Endothelial cell of umbilical vein (primary cell): Measurements from ENCODE around the gene GAL3ST2. TPM values are rescaled to one million over a fixed set of nuclear protein-coding genes. Genes with fewer than 3 reads are reported as not detected.

ENCODE experiments used
- BruUV-seq: library from RNA; stranded (reverse); fragments of 400-500 nt; replicated peaks from 2 replicates; lab custom pipeline; 2021; lab: Mats Ljungman, UMichigan
- CTCF ChIA-PET: fragments of 300-600, 350-600 bp; sonication (Branson Sonifier 250); formaldehyde crosslinking; loops from one replicate; lab custom pipeline; 2021; ENCODE audit warnings: antibody characterized with exemption, inconsistent platforms; lab: Charles Lee
- POLR2A ChIA-PET: fragments of 300-600, 350-600 bp; sonication (Branson Sonifier 250); formaldehyde crosslinking; loops from one replicate; lab custom pipeline; 2021; ENCODE audit warnings: antibody characterized with exemption, inconsistent platforms; lab: Charles Lee
- DNase-seq: peaks from one replicate; pipeline ENCODE4 v3.0.0-alpha.2; 2011; ENCODE audit warnings: low read depth, low spot score
- FAIRE-seq: peaks from 2 replicates; lab custom pipeline; 2011; peaks lifted over from hg19 to GRCh38; lab: Jason Lieb, UNC
- H2AFZ ChIP-seq: 2 replicates; pipeline ENCODE4 v1.6.0; 2012; ENCODE audit warnings: low read depth, low read length, control low read depth, inconsistent platforms
- H3K27ac ChIP-seq: 2 replicates; pipeline ENCODE4 v1.5.1; 2011; ENCODE audit warnings: low read depth, mild to moderate bottlenecking, control low read depth, low read length, moderate library complexity; ENCODE audit not compliant: insufficient read depth
- H3K27me3 ChIP-seq, 2 experiments: 2 replicates each; pipeline versions ENCODE4 v1.6.0 to v1.6.1; 2011; ENCODE audit warnings: low read length in 2 of 2, mixed read lengths in 1 of 2; ENCODE audit not compliant: control insufficient read depth in 2 of 2, insufficient read depth in 2 of 2
- H3K36me3 ChIP-seq, 2 experiments: 2 replicates in 1 of 2; 3 replicates in 1 of 2; pipeline ENCODE4 v1.5.1; 2011; ENCODE audit warnings: low read length in 2 of 2, mild to moderate bottlenecking in 1 of 2, moderate library complexity in 1 of 2; ENCODE audit not compliant: control insufficient read depth in 2 of 2, insufficient read depth in 2 of 2; ENCODE audit errors: extremely low read depth in 1 of 2
- H3K4me1 ChIP-seq: 3 replicates; pipeline ENCODE4 v1.5.1; 2011; ENCODE audit warnings: mild to moderate bottlenecking, low read length; ENCODE audit not compliant: control insufficient read depth, insufficient read depth; ENCODE audit errors: extremely low read depth
- H3K4me2 ChIP-seq: 2 replicates; pipeline ENCODE4 v1.6.1; 2011; ENCODE audit warnings: low read length, control low read depth, mixed read lengths; ENCODE audit not compliant: insufficient read depth
- H3K4me3 ChIP-seq, 3 experiments: fragments of 200-600 bp in 1 of 3; sonication (generic), shearing (Covaris generic) in 1 of 3; replicated peaks in 1 of 3; 2 replicates each; pipeline ENCODE4 v1.5.1; 2011 to 2016; ENCODE audit warnings: control low read depth in 3 of 3, low read length in 3 of 3, mild to moderate bottlenecking in 2 of 3, inconsistent platforms in 1 of 3, low read depth in 1 of 3, moderate library complexity in 1 of 3; ENCODE audit not compliant: insufficient read depth in 1 of 3
- H3K79me2 ChIP-seq: 2 replicates; pipeline ENCODE4 v1.6.0; 2012; ENCODE audit warnings: low read length, inconsistent platforms; ENCODE audit not compliant: control insufficient read depth, insufficient read depth
- H3K9ac ChIP-seq: replicated peaks from 2 replicates; pipeline ENCODE3; 2011; ENCODE audit warnings: low read length, control low read depth; ENCODE audit not compliant: insufficient read depth; ENCODE audit errors: extremely low read depth
- H3K9me1 ChIP-seq: replicated peaks from 3 replicates; pipeline ENCODE4 v1.6.0; 2011; ENCODE audit warnings: mild to moderate bottlenecking, low read length; ENCODE audit not compliant: control insufficient read depth, insufficient read depth; ENCODE audit errors: extremely low read depth
- H3K9me3 ChIP-seq: replicated peaks from 2 replicates; pipeline ENCODE4 v1.5.1; 2012; ENCODE audit warnings: low read length, inconsistent platforms; ENCODE audit not compliant: control insufficient read depth, insufficient read depth
- H4K20me1 ChIP-seq: replicated peaks from 2 replicates; pipeline ENCODE3; 2011; ENCODE audit warnings: mild to moderate bottlenecking, low read length; ENCODE audit not compliant: control insufficient read depth, insufficient read depth; ENCODE audit errors: extremely low read depth
- CTCF ChIP-seq, 2 donors: IDR thresholded peaks; 1 replicate in 1 of 2; 2 replicates in 1 of 2; pipeline ENCODE4 v1.5.1; 2011; ENCODE audit warnings: low read length in 2 of 2, mild to moderate bottlenecking in 2 of 2, moderate library complexity in 2 of 2, control low read depth in 1 of 2, inconsistent platforms in 1 of 2, low read depth in 1 of 2; ENCODE audit not compliant: insufficient read depth in 1 of 2; ENCODE audit errors: extremely low read depth in 1 of 2
- EZH2 ChIP-seq: IDR thresholded peaks from 2 replicates; pipeline ENCODE4 v1.6.1; 2012; ENCODE audit warnings: borderline replicate concordance, low read depth, mild to moderate bottlenecking, moderate library complexity, low read length, inconsistent platforms; ENCODE audit not compliant: severe bottlenecking
- FOS ChIP-seq: IDR thresholded peaks from 2 replicates; pipeline ENCODE4 v1.6.1; 2011; ENCODE audit warnings: mild to moderate bottlenecking, low read length, moderate library complexity, borderline replicate concordance; ENCODE audit not compliant: insufficient read depth
- GATA2 ChIP-seq: IDR thresholded peaks from 2 replicates; pipeline ENCODE4 v1.7.0; 2011; ENCODE audit warnings: low read depth, mild to moderate bottlenecking, moderate library complexity, mixed read lengths, low read length; ENCODE audit not compliant: insufficient read length, insufficient read depth
- JUN ChIP-seq: IDR thresholded peaks from 2 replicates; pipeline ENCODE4 v1.6.1; 2011; ENCODE audit warnings: borderline replicate concordance, low read depth; ENCODE audit not compliant: insufficient read length, insufficient read depth
- MAX ChIP-seq: IDR thresholded peaks from 2 replicates; pipeline ENCODE4 v1.6.1; 2011; ENCODE audit not compliant: insufficient read depth, insufficient read length
- MYC ChIP-seq: IDR thresholded peaks from one replicate; pipeline ENCODE4 v1.6.1; 2011; ENCODE audit warnings: mild to moderate bottlenecking, low read depth, low read length
- POLR2A ChIP-seq: IDR thresholded peaks from 2 replicates; pipeline ENCODE4 v1.6.1; 2012; ENCODE audit warnings: low read depth, mild to moderate bottlenecking, control low read depth, low read length
- POLR2AphosphoS5 ChIP-seq: IDR thresholded peaks from 2 replicates; pipeline ENCODE4 v1.6.1; 2012; ENCODE audit warnings: low read depth, mild to moderate bottlenecking, control low read depth, low read length, moderate library complexity; ENCODE audit not compliant: insufficient read depth
- dilution Hi-C: fragments of 300-500 bp; cut with MboI; formaldehyde crosslinking; loops from one replicate; pipeline ENCODE4 v1.15.0; 2019; ENCODE audit warnings: low sequenced_read_pairs; ENCODE audit not compliant: extremely low pct_ligation_motif_present
- intact Hi-C: fragments of 100-400 bp; cut with micrococcal nuclease; formaldehyde crosslinking; loops from one replicate; pipeline ENCODE4 v1.10.0; 2022
- polyA plus RNA-seq, 4 experiments: library from polyadenylated mRNA; depleted of rRNA in 3 of 4; stranded (reverse) in 3 of 4; unstranded in 1 of 4; fragments of >200 nt; gene quantifications; 2 replicates each; pipeline versions ENCODE4 v1.2.1 to v1.2.3, GENCODE V29; 2011 to 2012; ENCODE audit warnings: missing spikeins in 1 of 4
- total RNA-seq: library from RNA; stranded (reverse); gene quantifications from 2 replicates; pipeline ENCODE4 v1.2.3, GENCODE V29; 2021

Gene GAL3ST2
- total and polyA plus RNA-seq, 2 donors (not counting 3 experiments of a cell fraction or from before 2014, with no cell fraction given), result not detected

- DNase-seq, result no peak
- Histone ChIP-seq H3K36me3 (peaks cover 0 to 3% of the 10 kb centered on the region in 2 experiments), H3K27ac (no peak overlapping the region), H3K9me3 (no peaks in the 10 kb centered on the region), H3K4me2 (no peak overlapping the region), H3K27me3 (no peaks in the 10 kb centered on the region), H3K9ac (no peak overlapping the region), H2AFZ (no peak overlapping the region), H4K20me1 (no peaks in the 10 kb centered on the region), H3K79me2 (no peaks in the 10 kb centered on the region), H3K4me1 (no peaks in the 10 kb centered on the region), H3K9me1 (no peaks in the 10 kb centered on the region), H3K4me3 (no peak overlapping the region)
- TF ChIP-seq GATA2 (no peak), POLR2A (no peak), EZH2 (no peak), MAX (no peak), POLR2AphosphoS5 (no peak), JUN (no peak), MYC (no peak), FOS (no peak), CTCF (IDR thresholded peaks at IDR 0.05; ENCODE audit: extremely low read depth in 1 of 2, insufficient read depth in 1 of 2, low read depth in 1 of 2, low read length in 2 of 2) (no peak)
- intact Hi-C loops (no loop called here), dilution Hi-C loops (no loop called here)
- FAIRE-seq, result no peak
- no TSS peak for BruUV-seq
- POLR2A ChIA-PET, result no interaction called here
- CTCF ChIA-PET, result interaction anchor here (0.9 to 1.4 kb wide), 4 partner anchors 24 to 115 kb away, joined by 3 to 4 read pairs (median 3); partner anchors contain the start of gene ING5
These were observed 12.9 kb upstream of the GAL3ST2 start for GRCh38 chr2:241763551-241764274.
